Measurements from ENCODE around the gene ITGA11.

Gene ITGA11

DNA sequence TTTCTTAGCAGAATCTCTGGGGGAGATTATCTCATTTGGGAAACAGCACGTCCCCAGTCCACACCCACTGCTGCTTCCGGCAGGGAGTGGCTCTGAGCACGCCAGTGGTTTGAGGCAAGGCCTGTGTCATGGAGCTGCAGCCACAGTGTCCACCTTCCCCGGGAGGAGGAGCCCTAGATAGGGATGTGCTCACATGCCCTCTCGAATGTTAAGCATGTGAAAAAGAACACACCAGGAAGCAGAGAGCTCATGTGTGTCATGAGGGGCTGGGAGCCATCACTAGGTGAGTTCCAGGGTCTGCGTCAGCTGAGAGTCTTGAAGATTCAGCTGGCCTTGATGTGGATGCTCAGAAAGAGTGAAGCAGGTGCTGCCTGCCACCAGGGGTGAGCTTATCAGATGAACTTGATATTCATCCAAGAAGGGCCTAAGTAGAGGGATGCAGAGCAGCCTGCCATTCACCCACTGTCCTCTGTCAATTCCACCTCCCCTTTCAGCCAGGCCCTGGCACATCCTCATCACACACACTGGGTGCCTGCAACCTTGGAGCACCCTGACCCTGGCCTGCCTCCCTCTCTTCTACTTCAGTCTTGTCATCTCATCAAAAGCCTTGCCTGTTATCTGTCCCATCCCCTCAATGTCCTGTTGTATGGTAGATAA, 16.3 kb downstream of the ITGA11 start:
- no peak for DNase-seq
- Histone ChIP-seq H3K36me3 (no peaks in the 10 kb centered on the region), H3K9me3 (no peaks in the 10 kb centered on the region), H3K4me3 (ENCODE audit: low read depth, low read length) (no peak overlapping the region), H3K27me3 (no peaks in the 10 kb centered on the region), H3K4me1 (peaks cover 8% of the 10 kb centered on the region; the same call in 1 of the 2 replicates)
- TF ChIP-seq, protein P1, sequence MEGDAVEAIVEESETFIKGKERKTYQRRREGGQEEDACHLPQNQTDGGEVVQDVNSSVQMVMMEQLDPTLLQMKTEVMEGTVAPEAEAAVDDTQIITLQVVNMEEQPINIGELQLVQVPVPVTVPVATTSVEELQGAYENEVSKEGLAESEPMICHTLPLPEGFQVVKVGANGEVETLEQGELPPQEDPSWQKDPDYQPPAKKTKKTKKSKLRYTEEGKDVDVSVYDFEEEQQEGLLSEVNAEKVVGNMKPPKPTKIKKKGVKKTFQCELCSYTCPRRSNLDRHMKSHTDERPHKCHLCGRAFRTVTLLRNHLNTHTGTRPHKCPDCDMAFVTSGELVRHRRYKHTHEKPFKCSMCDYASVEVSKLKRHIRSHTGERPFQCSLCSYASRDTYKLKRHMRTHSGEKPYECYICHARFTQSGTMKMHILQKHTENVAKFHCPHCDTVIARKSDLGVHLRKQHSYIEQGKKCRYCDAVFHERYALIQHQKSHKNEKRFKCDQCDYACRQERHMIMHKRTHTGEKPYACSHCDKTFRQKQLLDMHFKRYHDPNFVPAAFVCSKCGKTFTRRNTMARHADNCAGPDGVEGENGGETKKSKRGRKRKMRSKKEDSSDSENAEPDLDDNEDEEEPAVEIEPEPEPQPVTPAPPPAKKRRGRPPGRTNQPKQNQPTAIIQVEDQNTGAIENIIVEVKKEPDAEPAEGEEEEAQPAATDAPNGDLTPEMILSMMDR (IDR thresholded peaks at IDR 0.05; ENCODE audit: low read depth, low read length), result no peak

DNA sequence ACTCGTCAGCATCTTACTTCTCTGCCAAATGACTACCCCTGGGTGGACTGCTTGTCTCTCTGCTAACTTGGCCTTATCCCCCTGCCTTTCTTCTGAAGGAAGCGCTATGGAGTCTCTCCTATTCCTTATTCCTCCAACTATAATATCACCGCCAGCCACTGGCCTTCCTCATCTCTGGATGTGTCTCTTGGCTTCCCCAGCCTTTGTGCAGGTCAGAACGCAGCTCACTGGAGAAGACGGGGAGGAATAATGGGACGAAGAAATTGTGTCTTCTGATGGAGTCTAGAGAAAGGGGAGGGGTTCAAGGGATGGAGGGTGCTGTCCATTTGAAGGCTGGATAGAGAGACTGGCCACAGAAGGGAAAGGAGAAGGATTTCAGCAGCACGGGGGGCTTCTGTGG, 16.9 kb downstream of the ITGA11 start:
- TF ChIP-seq, protein P1 (IDR thresholded peaks at IDR 0.05; ENCODE audit: low read depth, low read length), result no peak
- Histone ChIP-seq H3K36me3 (no peaks in the 10 kb centered on the region), H3K4me3 (ENCODE audit: low read depth, low read length) (no peak overlapping the region), H3K9me3 (no peaks in the 10 kb centered on the region), H3K4me1 (peaks cover 8% of the 10 kb centered on the region; the same call in 1 of the 2 replicates), H3K27me3 (no peaks in the 10 kb centered on the region)
- no peak for DNase-seq

DNA sequence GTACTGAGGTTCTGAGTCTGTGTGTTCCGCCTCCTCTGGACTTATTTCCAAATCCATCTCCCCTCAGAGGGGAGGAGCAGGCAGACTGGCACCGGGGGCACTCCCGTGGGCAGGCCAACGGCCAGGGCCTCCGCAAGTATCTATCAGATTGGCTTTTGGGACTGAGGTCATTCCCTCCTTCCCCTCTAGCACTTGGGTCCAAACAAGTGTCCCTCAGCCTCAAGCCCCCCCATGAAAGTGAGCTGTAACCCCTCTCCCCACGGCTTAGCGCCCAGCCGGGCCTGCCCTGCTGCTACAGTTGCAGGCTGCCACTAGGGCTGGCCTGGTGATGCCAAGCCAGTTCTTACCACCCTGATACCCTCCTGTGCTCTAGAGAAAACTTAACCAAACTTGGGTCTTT, 17.4 kb downstream of the ITGA11 start:
- DNase-seq, result no peak
- Histone ChIP-seq H3K36me3 (no peaks in the 10 kb centered on the region), H3K4me1 (peaks cover 8% of the 10 kb centered on the region; the same call in 1 of the 2 replicates), H3K4me3 (ENCODE audit: low read depth, low read length) (no peak overlapping the region), H3K27me3 (no peaks in the 10 kb centered on the region), H3K9me3 (no peaks in the 10 kb centered on the region)
- TF ChIP-seq, protein P1 (IDR thresholded peaks at IDR 0.05; ENCODE audit: low read depth, low read length), result no peak

DNA sequence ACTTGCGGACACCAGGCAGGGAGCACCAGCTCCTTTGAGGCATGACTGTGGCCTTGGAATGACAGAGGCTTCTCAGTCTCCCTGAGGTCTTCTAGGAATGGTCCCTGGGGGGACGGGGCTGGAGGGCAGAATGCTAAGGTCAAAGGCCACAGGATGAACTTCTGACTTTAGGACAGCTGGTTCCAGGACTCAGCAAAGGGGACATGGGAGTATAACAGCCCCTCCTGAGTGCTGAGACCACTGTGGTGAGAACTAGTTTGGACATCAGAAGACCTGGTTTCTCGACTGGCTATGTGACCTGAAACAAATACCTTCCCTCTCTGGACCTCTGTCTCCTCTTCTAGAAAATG, 17.8 kb downstream of the ITGA11 start:
- no peak for DNase-seq
- Histone ChIP-seq H3K4me1 (peaks cover 8% of the 10 kb centered on the region; the same call in 1 of the 2 replicates), H3K9me3 (no peaks in the 10 kb centered on the region), H3K36me3 (no peaks in the 10 kb centered on the region), H3K27me3 (no peaks in the 10 kb centered on the region), H3K4me3 (ENCODE audit: low read depth, low read length) (no peak overlapping the region)
- TF ChIP-seq, protein P1 (IDR thresholded peaks at IDR 0.05; ENCODE audit: low read depth, low read length), result no peak

DNA sequence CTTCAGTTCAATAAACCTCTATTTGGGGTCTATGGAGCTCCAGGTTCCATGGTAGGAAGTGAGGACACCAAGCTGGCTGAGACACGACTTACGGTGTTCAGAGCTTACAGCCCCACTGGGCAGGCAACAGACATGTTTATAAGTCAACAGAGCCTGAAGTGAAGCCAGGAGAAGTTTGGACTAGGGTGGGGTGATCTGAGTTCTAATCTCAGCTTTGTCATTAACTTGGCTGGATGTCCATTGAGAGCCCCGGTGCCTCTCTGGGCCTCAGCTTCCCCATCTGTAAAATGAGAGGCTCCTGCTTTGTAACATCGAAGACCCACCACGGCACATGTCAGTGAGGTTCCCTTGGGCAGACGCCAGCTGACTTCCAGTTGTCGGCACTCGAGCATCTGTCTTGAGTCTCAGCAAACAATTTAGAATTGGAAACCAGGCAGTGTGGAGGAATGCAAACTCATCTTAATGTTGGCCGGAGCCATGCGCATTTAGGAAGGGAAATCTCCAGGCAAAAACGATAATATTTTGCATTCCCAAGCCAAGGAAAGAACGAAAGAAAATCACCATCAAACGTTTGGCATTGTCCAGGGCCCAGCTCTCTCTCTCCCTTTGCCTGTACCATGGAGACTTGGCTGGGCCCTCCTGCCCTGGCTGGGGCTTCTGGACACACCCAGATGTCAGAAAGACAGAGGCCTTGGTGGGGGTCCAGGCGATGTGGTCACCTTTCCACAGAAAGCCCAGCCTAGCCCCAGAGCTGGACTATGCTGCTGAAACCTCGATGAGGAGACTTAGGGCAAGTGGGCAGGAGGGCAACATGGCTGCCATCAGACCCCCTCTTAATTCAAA, 18.4 kb downstream of the ITGA11 start:
- DNase-seq, result no peak
- TF ChIP-seq, protein P1 (IDR thresholded peaks at IDR 0.05; ENCODE audit: low read depth, low read length), result no peak
- Histone ChIP-seq H3K9me3 (no peaks in the 10 kb centered on the region), H3K36me3 (no peaks in the 10 kb centered on the region), H3K27me3 (no peaks in the 10 kb centered on the region), H3K4me3 (ENCODE audit: low read depth, low read length) (no peak overlapping the region), H3K4me1 (peaks cover 8% of the 10 kb centered on the region; the same call in 1 of the 2 replicates)

DNA sequence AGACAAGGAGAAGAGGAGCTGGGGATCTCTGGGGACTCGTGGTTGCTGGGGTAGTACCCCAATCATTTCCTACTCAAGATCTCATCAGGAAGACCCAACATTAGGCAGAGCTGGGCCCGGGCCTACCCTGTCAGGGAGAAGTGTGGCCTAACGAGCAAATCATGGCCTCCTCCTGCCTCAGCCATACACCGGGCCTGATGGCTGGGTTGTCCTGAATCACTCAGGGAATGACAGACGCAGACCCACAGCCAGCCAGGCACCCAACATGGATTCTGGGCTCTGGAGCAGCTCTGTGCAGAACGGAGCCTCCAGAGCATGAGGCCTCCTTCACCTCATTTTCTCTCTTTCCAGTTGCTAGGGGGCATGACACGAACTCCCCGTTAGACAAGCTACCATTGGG, 19.7 kb downstream of the ITGA11 start:
- Histone ChIP-seq H3K9me3 (no peaks in the 10 kb centered on the region), H3K27me3 (no peaks in the 10 kb centered on the region), H3K4me1 (peaks cover 8% of the 10 kb centered on the region; the same call in 1 of the 2 replicates), H3K4me3 (ENCODE audit: low read depth, low read length) (no peak overlapping the region), H3K36me3 (no peaks in the 10 kb centered on the region)
- DNase-seq, result no peak
- TF ChIP-seq, protein P1 (IDR thresholded peaks at IDR 0.05; ENCODE audit: low read depth, low read length), result no peak

Data from BE2C (cell line).